ENCODE data around the gene MAML3. TPM values are rescaled to one million over a fixed set of nuclear protein-coding genes. Genes with fewer than 3 reads are reported as not detected.

Gene MAML3
- total and polyA plus RNA-seq, 2 of the 13 experiments (the other 11 are each of a cell fraction or from before 2014, with no cell fraction given), result 0.05 to 0.13 TPM

- ATAC-seq (no peak), FAIRE-seq (no peak), DNase-seq (ENCODE audit: low spot score) (no peak)
- in situ Hi-C loops (cut with HindIII; ENCODE audit: extremely low pct_ligation_motif_present, low pct_unique_long_range_greater_than_20kb), result loop anchor here (5.0 kb wide), 1 partner anchor 86 kb away; no protein-coding TSS in a partner anchor
- Histone ChIP-seq H3K27ac (ENCODE audit: extremely low read length, insufficient read depth, low read length) (no peak overlapping the region), H3K9ac (ENCODE audit: insufficient read depth, low read depth, low read length) (no peak overlapping the region), H3K4me1 (ENCODE audit: insufficient read depth, low read length) (peaks cover 36% of the 10 kb centered on the region), H3K4me2 (ENCODE audit: low read depth, low read length) (no peak overlapping the region), H2AFZ (ENCODE audit: low read length) (no peak overlapping the region), H3K79me2 (ENCODE audit: insufficient read depth, low read length) (no peaks in the 10 kb centered on the region), H3K36me3 (replicated peaks in 1 of 2; ENCODE audit: control insufficient read depth in 1 of 2, insufficient read depth in 2 of 2, low read length in 2 of 2) (no peaks in the 10 kb centered on the region), H3K4me3 (replicated peaks in 1 of 3; ENCODE audit: insufficient read depth in 1 of 3, low read depth in 2 of 3, low read length in 3 of 3) (no peak overlapping the region), H3K27me3 (ENCODE audit: control insufficient read depth in 1 of 2, insufficient read depth in 2 of 2, low read length in 2 of 2) (no peaks in the 10 kb centered on the region), H4K20me1 (ENCODE audit: insufficient read depth, low read length) (no peaks in the 10 kb centered on the region), H3K9me3 (ENCODE audit: low read length) (no peaks in the 10 kb centered on the region)
- POLR2A ChIA-PET, result no interaction called here
- CTCF ChIA-PET (ENCODE audit: low intra/inter-chr PET ratio, low total read pairs), result no interaction called here
- WGBS (ENCODE audit: low lambda C conversion rate), result 70% methylated on average over 5 of the region's 5 CpGs
- no TSS peak for BruUV-seq (replicated peaks)
- TF ChIP-seq ZNF350 (CRISPR knock-in tag; IDR thresholded peaks at IDR 0.05; ENCODE audit: borderline replicate concordance, low read depth), result no peak
- TF ChIP-seq KLF6 (CRISPR knock-in tag; IDR thresholded peaks at IDR 0.05), result no peak
- TF ChIP-seq ATRX (CRISPR knock-in tag; IDR thresholded peaks at IDR 0.05; ENCODE audit: borderline replicate concordance), result no peak
- no peak for TF ChIP-seq ZMYM2 (CRISPR knock-in tag; IDR thresholded peaks at IDR 0.05)
- TF ChIP-seq ATAD3A (CRISPR knock-in tag; IDR thresholded peaks at IDR 0.05), result no peak
- TF ChIP-seq MXD3 (CRISPR knock-in tag; IDR thresholded peaks at IDR 0.05), result no peak
- TF ChIP-seq HOXA5 (CRISPR knock-in tag; IDR thresholded peaks at IDR 0.05), result no peak
- intact Hi-C loops (cut with micrococcal nuclease; ENCODE audit: unreplicated experiment), result no loop called here
These were observed 411.0 kb downstream of the MAML3 start for GRCh38 chr4:139743027-139743426.

DNA sequence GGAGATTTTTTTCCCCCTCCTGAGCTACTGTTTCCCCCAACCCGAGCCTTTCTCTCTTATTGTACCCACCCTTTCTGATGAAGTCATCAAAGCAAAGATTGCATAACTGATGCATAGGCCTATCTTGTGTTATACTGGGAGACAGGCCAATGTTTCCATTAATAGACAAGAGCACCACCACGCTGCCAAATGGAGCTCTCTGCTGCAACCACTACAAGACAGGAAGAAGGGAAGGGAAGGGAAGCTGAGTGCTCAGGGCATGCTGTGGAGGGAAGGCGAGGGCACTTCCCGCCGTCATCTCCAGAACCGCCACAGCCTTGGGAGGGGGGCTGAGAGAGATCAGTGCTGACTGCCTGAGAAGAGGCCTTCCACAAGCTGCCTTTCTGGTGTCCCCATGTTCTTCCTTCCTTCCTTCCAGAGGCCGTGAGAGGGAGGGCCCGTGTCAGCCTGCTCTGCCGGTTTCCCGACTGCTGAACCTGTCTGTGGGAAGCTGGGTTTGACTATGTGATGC, 413.4 kb downstream of the MAML3 start:
- FAIRE-seq (peak; percentile 32), ATAC-seq (peak; percentile 48), DNase-seq (ENCODE audit: low spot score) (peak; percentile 83)
- no peak overlapping the region for H3K4me2 ChIP-seq (ENCODE audit: low read depth, low read length)
- POLR2A ChIA-PET, result interaction anchor here (1.2 to 1.8 kb wide), 3 partner anchors 12 to 84 kb away, joined by 3 to 5 read pairs (median 4); no protein-coding TSS in a partner anchor
- WGBS (ENCODE audit: low lambda C conversion rate), result 86% methylated on average over 10 of the region's 10 CpGs
- H3K4me1 ChIP-seq (ENCODE audit: insufficient read depth, low read length), result peaks cover 42% of the 10 kb centered on the region
- H3K79me2 ChIP-seq (ENCODE audit: insufficient read depth, low read length), result no peaks in the 10 kb centered on the region
- H3K9ac ChIP-seq (ENCODE audit: insufficient read depth, low read depth, low read length), result no peak overlapping the region
- no peaks in the 10 kb centered on the region for H3K9me3 ChIP-seq (ENCODE audit: low read length)
- no peak overlapping the region for H2AFZ ChIP-seq (ENCODE audit: low read length)
- no peaks in the 10 kb centered on the region for H4K20me1 ChIP-seq (ENCODE audit: insufficient read depth, low read length)
- H3K27me3 ChIP-seq (ENCODE audit: control insufficient read depth in 1 of 2, insufficient read depth in 2 of 2, low read length in 2 of 2), result no peaks in the 10 kb centered on the region
- no peaks in the 10 kb centered on the region for H3K36me3 ChIP-seq (replicated peaks in 1 of 2; ENCODE audit: control insufficient read depth in 1 of 2, insufficient read depth in 2 of 2, low read length in 2 of 2)
- intact Hi-C loops (cut with micrococcal nuclease; ENCODE audit: unreplicated experiment) (no loop called here), in situ Hi-C loops (cut with HindIII; ENCODE audit: extremely low pct_ligation_motif_present, low pct_unique_long_range_greater_than_20kb) (loop anchor here (5.0 kb wide), 1 partner anchor 83 kb away; no protein-coding TSS in a partner anchor)
- CTCF ChIA-PET (ENCODE audit: low intra/inter-chr PET ratio, low total read pairs), result interaction anchor here (1.7 kb wide), 1 partner anchor 84 kb away, joined by 7 read pairs; no protein-coding TSS in a partner anchor
- H3K27ac ChIP-seq (ENCODE audit: extremely low read length, insufficient read depth, low read length), result peak overlapping the region; percentile 73
- TSS peak; percentile 43 for BruUV-seq (replicated peaks)
- H3K4me3 ChIP-seq (replicated peaks in 1 of 3; ENCODE audit: insufficient read depth in 1 of 3, low read depth in 2 of 3, low read length in 3 of 3), result no peak overlapping the region
- TF ChIP-seq MIXL1 (CRISPR knock-in tag; IDR thresholded peaks at IDR 0.05), result no peak
- TF ChIP-seq ZNF282 (IDR thresholded peaks at IDR 0.05; ENCODE audit: partially characterized antibody), result no peak
- TF ChIP-seq, protein P1, sequence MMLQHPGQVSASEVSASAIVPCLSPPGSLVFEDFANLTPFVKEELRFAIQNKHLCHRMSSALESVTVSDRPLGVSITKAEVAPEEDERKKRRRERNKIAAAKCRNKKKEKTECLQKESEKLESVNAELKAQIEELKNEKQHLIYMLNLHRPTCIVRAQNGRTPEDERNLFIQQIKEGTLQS (CRISPR knock-in tag; IDR thresholded peaks at IDR 0.05), result peak; percentile 68; the same call in 1 of the 2 replicates
- TF ChIP-seq NRL (CRISPR knock-in tag; IDR thresholded peaks at IDR 0.05; ENCODE audit: borderline replicate concordance), result 0 out of 2 replicates have a peak, but pooled peaks have one; percentile 16
- TF ChIP-seq, protein P2, sequence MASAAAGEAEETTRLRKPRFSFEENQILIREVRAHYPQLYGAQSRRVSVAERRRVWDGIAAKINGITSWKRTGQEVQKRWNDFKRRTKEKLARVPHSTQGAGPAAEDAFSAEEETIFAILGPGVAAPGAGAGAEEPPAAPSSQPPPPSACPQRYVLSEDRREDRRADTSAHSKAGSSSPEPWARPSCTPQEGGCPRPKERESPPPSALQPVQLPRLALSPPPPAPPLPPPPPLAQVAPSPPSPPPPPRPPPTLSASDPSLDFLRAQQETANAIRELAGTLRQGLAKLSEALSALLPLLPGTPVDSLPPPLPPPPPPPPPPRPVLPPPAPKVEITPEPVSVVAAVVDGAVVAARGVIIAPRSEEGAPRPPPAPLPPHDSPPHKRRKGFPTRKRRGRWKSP (CRISPR knock-in tag; IDR thresholded peaks at IDR 0.05), result no peak
- 0 out of 2 replicates have a peak, but pooled peaks have one; percentile 15 for TF ChIP-seq IRF2 (CRISPR knock-in tag; IDR thresholded peaks at IDR 0.05)
- TF ChIP-seq, protein P3, sequence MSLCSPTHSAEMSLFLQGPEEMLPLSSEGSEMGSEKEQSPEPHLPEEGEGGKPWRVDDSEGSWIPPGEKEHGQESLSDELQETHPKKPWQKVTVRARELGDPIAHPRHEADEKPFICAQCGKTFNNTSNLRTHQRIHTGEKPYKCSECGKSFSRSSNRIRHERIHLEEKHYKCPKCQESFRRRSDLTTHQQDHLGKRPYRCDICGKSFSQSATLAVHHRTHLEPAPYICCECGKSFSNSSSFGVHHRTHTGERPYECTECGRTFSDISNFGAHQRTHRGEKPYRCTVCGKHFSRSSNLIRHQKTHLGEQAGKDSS (CRISPR knock-in tag; IDR thresholded peaks at IDR 0.05; ENCODE audit: borderline replicate concordance, low read depth), result 0 out of 2 replicates have a peak, but pooled peaks have one; percentile 56
- no peak for TF ChIP-seq NFYC (CRISPR knock-in tag; IDR thresholded peaks at IDR 0.05)
- TF ChIP-seq SPEN (CRISPR knock-in tag; IDR thresholded peaks at IDR 0.05; ENCODE audit: low read depth), result 0 out of 2 replicates have a peak, but pooled peaks have one; percentile 21

Measured in HepG2 (cell line).